HG02610 (cell line): ENCODE data around the gene GFPT1.
"Not testable (repeated sequence)": the region's sequence is repeated elsewhere in the genome, so short reads cannot be mapped to it uniquely, and the experiment has no call there.

ENCODE experiments used
- ATAC-seq: cut with Tn5 transposase; IDR thresholded peaks from one replicate; pipeline ENCODE4 v1.9.1; 2021; ENCODE audit warnings: mild to moderate bottlenecking, moderate library complexity; ENCODE audit not compliant: unreplicated experiment

Gene GFPT1

GRCh38 chr2:69384618-69385081 is 2.4 kb downstream of the GFPT1 start:
- no peak for ATAC-seq

DNA sequence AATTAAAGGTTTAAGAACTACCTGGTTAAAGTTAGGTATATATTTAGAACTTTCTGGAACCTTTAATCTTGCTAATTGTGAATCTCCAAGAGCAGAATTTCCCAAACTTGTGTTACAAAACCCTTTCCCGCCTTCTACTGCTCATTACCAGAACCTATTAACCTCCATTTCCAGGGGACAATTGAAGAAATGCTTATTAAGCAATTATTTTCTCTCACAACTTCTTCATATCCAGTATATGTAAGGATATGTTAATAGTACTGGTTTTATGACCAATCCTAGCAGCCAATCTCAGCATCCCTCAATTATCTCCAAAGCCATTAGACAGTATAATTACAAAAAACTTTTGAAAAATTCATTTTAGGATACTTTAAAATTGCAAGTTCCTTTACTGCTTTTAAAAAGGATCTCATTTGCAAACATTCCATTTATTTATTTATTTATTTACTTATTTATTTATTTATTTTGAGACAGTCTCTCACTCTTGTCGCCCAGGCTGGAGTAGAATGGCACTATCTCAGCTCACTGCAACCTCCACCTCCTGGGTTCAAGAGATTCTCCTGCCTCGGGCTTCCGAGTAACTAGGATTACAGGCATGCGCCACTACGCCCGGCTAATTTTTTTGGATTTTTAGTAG is 3.7 kb downstream of the GFPT1 start:
- no peak for ATAC-seq

GRCh38 chr2:69382547-69382946 is 4.5 kb downstream of the GFPT1 start:
- ATAC-seq, result no peak

GRCh38 chr2:69381337-69381737 is 5.7 kb downstream of the GFPT1 start:
- ATAC-seq, result peak; percentile 39

DNA sequence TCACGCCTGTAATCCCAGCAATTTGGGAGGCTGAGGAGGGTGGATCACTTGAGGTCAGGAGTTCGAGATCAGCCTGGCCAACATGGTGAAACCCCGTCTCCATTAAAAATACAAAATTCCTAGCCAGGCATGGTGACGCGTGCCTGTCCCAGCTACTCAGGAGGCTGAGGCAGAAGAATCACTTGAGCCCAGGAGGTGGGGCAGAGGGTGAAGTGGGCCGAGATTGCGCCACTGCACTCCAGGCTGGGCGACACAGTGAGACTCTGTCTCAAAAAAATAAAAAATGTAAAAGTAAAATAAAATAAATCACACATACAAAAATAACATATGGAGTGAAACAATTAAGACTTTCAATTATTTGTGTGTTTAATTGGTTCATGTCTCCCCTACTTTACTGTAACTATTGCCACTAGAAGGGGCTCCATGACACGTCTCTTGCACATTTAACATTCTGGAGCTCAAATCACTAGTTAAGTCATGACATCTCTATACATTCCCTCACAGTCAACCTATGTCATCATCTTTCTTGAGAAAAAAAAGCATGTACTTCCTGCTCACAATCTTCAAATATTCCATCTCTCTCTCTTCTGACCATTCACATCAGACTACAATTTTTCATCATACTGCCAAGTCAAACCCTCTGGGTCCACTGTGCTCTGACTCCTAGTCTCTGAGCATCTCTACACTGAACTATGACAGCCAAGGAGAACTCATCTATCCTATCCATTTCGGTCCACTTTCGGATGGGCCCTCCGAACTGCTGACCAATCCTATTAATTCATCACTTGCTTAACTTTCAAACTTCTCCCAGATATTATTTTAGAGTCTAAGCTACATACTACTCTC is 6.7 kb downstream of the GFPT1 start:
- no peak for ATAC-seq

DNA sequence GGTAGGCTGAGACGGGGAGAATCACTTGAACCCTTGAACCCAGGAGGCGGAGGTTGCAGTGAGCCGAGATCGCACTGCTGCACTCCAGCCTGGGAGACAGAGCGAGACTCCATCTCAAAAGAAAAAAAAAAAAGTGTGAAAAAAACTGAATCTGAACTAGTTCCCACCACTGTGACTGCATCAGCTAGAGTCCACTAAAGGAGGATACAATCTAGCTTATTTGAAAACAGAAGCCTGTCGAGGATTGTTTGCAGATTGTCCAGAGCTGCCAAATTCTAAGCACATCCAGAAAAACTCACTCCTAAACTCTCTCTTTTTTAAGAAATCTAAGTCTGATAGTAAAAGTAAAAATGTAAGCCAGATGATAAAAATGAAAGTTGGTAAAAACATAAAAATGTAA is 10.6 kb downstream of the GFPT1 start:
- ATAC-seq, result no peak

GRCh38 chr2:69375494-69376353 is 11.3 kb downstream of the GFPT1 start:
- ATAC-seq, result no peak

GRCh38 chr2:69372767-69373166 is 14.3 kb downstream of the GFPT1 start:
- ATAC-seq, result no peak

DNA sequence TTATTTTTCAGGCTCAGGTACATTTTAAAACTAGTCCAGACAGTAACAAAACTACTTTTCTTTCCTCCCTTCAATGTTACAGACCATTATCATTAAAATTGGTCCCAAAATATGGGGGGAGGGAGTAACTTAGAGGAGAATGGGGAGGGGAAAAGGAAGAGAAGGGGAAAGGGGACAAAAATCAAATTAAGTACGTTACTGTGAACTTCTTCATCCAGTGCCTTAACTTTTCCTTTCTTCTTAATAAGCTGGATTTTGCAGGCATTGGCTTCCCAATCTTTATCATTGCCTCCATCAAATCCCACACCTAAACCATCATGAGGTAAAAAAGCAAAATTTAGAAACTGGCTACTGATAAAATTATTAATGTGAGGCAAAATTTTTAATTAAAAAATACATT is 17.2 kb downstream of the GFPT1 start:
- no peak for ATAC-seq

DNA sequence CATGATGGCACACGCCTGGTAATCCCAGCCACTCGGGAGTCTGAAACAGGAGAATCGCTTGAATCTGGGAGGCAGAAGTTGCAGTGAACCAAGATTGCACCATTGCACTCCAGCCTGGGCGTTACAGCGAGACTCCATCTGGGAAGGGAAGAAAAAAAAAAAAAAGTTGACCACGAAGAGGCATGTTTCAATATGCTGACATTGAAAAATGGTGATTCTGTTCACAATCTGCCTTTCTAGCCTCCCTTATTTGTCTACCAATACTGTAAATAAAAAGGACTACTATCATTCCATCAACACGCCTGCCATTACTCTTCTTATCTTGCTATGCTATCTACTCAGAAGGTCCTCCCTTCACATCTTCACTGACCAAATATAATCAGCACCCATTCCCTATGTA is 18.4 kb downstream of the GFPT1 start:
- no peak for ATAC-seq

DNA sequence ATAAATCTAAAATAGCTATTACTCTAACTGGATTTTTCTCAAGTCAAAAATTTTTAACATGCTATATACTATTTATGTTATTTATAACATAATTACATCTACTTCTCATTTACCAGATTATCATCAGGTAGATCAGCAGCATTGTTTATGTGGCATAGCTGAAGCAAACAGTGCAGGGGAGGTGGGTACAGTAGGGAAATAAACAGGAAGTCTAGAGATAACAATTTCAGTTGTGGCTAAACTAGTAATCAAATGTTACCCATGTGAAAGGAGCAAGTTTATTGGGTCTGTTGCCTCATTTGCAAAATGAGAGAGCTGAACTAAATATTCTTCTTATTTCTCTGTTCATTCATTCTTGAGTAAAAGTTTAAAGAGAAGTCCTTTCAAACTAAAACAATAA is 27.7 kb downstream of the GFPT1 start:
- no peak for ATAC-seq

GRCh38 chr2:69358914-69359313 is 28.1 kb downstream of the GFPT1 start:
- no peak for ATAC-seq

DNA sequence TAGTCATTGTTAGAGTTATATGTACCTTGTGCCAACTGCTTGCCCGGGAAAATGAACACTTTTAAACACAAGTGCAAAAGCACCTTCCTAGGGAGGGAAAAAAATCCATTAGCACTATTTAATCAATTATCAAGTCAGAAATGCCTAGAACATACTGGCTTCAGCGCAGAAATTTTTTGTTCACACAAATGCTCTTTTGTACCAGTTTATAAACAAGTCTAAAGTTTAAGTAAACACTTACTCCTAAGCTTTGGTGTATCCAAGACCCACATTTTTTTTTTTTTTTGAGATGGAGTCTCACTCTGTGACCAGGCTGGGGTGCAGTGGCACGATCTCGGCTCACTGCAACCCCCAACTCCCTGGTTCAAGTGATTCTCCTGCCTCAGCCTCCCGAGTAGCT is 30.6 kb downstream of the GFPT1 start:
- ATAC-seq, result no peak

DNA sequence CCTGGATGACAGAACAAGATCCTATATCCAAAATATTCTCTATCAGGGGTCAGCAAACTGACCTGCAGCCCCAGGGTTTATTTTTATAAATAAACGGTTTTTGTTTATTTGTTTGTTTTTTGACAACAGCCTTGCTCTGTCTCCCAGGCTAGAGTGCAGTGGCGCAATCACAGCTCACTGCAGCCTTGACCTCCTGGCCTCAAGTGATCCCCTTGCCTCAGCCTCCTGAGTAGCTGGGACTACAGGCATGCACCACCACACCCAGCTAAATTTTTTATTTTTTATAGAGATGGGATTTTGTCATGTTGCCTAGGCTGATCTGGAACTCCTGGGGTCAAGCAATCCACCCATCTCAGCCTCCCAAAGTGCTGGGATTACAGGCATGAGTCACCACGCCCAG is 32.1 kb downstream of the GFPT1 start:
- ATAC-seq, result not testable (repeated sequence)

- no peak for ATAC-seq
Measured at GRCh38 chr2:69353360-69353759, 33.7 kb downstream of the GFPT1 start.

- no peak for ATAC-seq
Measured at GRCh38 chr2:69348781-69349180, 38.2 kb downstream of the GFPT1 start.

DNA sequence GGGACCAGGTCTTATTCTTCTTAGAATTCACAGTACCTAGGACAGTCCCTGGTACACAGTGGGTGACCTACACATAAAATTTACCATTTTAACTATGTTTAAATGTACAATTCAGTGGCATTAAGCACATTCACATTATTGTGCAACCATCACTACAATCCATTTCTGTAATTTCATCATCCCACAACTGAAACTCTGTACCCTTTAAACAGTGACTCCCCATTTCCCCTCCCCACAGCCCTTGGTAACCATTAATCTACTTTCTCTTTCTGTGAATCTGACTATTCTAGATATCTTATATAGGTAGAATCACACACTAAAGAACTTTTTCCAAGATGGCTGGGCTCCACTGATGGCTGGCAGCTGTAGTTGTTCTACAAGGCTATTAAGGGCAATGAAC is 41.6 kb downstream of the GFPT1 start:
- no peak for ATAC-seq

DNA sequence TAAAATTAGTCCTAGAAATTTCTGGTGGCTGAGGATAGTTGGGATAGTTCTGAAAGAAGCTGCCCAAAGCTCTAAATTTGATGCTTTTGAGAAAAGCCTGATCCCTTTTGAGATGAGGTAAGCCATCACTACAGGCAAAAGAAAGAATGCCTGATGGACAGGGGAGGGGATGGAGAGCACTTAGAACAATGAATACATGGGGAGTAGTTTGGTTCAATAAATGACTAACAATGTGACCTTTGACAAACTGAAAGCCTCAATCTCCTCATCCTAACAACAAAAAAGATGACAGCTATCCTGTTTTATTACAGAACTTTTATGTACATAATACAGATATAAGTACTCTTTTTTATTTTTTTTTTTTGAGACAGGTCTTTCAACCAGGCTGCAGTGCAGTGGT is 42.7 kb downstream of the GFPT1 start:
- ATAC-seq, result no peak

- no peak for ATAC-seq
Measured at GRCh38 chr2:69340101-69340775, 46.8 kb downstream of the GFPT1 start.

GRCh38 chr2:69335311-69335710 is 51.7 kb downstream of the GFPT1 start:
- ATAC-seq, result no peak

DNA sequence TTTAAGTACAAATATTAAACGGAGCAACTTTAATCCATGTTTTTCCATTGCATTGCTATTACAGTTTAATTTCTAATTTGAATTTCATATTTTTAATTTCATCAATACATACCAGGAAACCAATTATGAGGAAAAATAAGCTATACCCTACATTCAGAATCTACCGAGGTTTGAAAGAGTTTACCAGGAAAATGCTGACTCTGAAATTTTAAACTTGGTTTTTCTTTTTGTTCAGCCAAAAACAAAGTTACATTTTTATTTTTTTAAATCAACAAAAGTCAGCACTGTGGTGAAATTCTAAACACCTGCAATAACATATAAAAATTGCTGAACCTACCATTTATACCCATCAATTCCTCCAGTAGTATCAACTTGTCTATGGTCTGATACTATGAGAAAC is 53.7 kb downstream of the GFPT1 start:
- no peak for ATAC-seq
